ENCODE data around the gene PTGDR. TPM values are rescaled to one million over a fixed set of nuclear protein-coding genes. Genes with fewer than 3 reads are reported as not detected.
A peak's percentile ranks its signal among the peaks of the same experiment; 100 is the strongest.

The PTGDR gene
- total RNA-seq, 1 experiment from 2014 or later = not detected

DNA sequence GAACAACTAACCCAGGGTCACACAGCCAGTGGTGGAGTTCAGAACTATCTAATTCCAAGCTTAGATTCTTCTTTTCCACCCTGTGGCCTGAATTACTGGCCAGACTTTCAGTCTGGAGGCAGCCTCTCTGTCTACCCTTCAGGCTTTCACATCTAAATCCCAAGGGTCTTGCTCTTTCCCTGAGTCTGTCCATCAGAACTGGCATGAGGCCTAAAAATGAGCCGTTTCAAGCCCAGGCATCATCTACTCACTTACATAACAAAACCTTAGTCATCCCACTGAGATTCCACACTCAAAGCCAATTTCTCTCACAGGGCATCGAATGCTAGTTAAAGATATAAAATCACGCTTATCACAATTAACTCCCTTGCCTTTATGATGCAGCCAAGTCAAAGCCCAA lies 1.3 kb upstream of the PTGDR start:
- no peaks in the 10 kb centered on the region for H3K4me1 ChIP-seq (ENCODE audit: insufficient read depth, low read length)
- ATAC-seq (no peak), DNase-seq (no peak)
- ChIA-PET POLR2A (ENCODE audit: unreplicated experiment) (no interaction called here), CTCF (interaction anchor here (0.5 kb wide), 1 partner anchor 120 kb away, joined by 3 read pairs; no protein-coding TSS in a partner anchor)
- H3F3A ChIP-seq (ENCODE audit: low read length, unreplicated experiment) = no peaks in the 10 kb centered on the region
- no peak overlapping the region for H3K4me2 ChIP-seq (ENCODE audit: low read length)
- H3K36me3 ChIP-seq (ENCODE audit: low read depth, low read length) = no peaks in the 10 kb centered on the region
- no peak overlapping the region for H3K27ac ChIP-seq (ENCODE audit: low read length)
- H2AFZ ChIP-seq (ENCODE audit: low read length) = no peak overlapping the region
- H3K4me3 ChIP-seq (ENCODE audit: low read length) = no peak overlapping the region
- H3K9me2 ChIP-seq (replicated peaks; ENCODE audit: low read length) = no peaks in the 10 kb centered on the region
- H3K9me3 ChIP-seq (ENCODE audit: low read length) = no peaks in the 10 kb centered on the region
- no peaks in the 10 kb centered on the region for H4K20me1 ChIP-seq (ENCODE audit: low read length)
- H3K9ac ChIP-seq (ENCODE audit: low read length) = no peak overlapping the region
- H3K27me3 ChIP-seq (ENCODE audit: low read length) = peaks cover 25% of the 10 kb centered on the region
- TF ChIP-seq EZH2 (IDR thresholded peaks at IDR 0.05; ENCODE audit: low read length, unreplicated experiment) = no peak
- no peaks in the 10 kb centered on the region for H3K79me2 ChIP-seq (ENCODE audit: low read length)
- BruUV-seq (replicated peaks) = no TSS peak
- intact Hi-C loops (cut with micrococcal nuclease) = no loop called here

DNA sequence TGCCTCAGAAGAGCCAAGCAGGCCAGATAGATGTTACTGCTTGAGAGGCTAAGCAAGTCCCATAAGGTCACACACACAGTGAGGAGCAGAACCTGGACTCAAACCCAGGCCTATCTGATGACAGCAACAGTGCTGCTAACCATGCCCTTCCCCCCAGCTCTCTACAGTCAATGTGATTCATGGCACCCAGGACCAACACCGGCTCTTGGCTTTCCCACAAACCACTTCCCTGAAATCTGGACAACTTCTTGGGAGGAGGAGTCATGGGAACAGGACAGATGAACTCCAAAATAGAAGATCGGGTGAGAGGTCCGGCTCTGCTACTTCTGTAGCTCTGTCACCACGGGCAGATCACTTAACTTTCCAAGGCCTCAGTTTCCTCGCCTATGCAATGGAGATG lies 716 bp upstream of the PTGDR start:
- ChIA-PET POLR2A (ENCODE audit: unreplicated experiment) (no interaction called here), CTCF (no interaction called here)
- H3F3A ChIP-seq (ENCODE audit: low read length, unreplicated experiment) = no peaks in the 10 kb centered on the region
- no TSS peak for BruUV-seq (replicated peaks)
- ATAC-seq = no peak
- no peaks in the 10 kb centered on the region for H3K36me3 ChIP-seq (ENCODE audit: low read depth, low read length)
- no peak overlapping the region for H3K4me2 ChIP-seq (ENCODE audit: low read length)
- no peak for TF ChIP-seq EZH2 (IDR thresholded peaks at IDR 0.05; ENCODE audit: low read length, unreplicated experiment)
- TF ChIP-seq EZH2phosphoT487 (IDR thresholded peaks at IDR 0.05; ENCODE audit: borderline replicate concordance, low read length) = no peak
- TF ChIP-seq, protein P1, sequence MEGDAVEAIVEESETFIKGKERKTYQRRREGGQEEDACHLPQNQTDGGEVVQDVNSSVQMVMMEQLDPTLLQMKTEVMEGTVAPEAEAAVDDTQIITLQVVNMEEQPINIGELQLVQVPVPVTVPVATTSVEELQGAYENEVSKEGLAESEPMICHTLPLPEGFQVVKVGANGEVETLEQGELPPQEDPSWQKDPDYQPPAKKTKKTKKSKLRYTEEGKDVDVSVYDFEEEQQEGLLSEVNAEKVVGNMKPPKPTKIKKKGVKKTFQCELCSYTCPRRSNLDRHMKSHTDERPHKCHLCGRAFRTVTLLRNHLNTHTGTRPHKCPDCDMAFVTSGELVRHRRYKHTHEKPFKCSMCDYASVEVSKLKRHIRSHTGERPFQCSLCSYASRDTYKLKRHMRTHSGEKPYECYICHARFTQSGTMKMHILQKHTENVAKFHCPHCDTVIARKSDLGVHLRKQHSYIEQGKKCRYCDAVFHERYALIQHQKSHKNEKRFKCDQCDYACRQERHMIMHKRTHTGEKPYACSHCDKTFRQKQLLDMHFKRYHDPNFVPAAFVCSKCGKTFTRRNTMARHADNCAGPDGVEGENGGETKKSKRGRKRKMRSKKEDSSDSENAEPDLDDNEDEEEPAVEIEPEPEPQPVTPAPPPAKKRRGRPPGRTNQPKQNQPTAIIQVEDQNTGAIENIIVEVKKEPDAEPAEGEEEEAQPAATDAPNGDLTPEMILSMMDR (conservative IDR thresholded peaks at IDR 0.05; ENCODE audit: low read depth, low read length) = no peak
- intact Hi-C loops (cut with micrococcal nuclease) = no loop called here
- H3K9me3 ChIP-seq (ENCODE audit: low read length) = no peaks in the 10 kb centered on the region
- no peak overlapping the region for H3K4me3 ChIP-seq (ENCODE audit: low read length)
- H2AFZ ChIP-seq (ENCODE audit: low read length) = no peak overlapping the region
- no peak overlapping the region for H3K9ac ChIP-seq (ENCODE audit: low read length)
- H3K4me1 ChIP-seq (ENCODE audit: insufficient read depth, low read length) = no peaks in the 10 kb centered on the region
- DNase-seq = no peak
- no peaks in the 10 kb centered on the region for H4K20me1 ChIP-seq (ENCODE audit: low read length)
- H3K27ac ChIP-seq (ENCODE audit: low read length) = no peak overlapping the region
- no peaks in the 10 kb centered on the region for H3K79me2 ChIP-seq (ENCODE audit: low read length)
- no peaks in the 10 kb centered on the region for H3K9me2 ChIP-seq (replicated peaks; ENCODE audit: low read length)
- peaks cover 25% of the 10 kb centered on the region for H3K27me3 ChIP-seq (ENCODE audit: low read length)

DNA sequence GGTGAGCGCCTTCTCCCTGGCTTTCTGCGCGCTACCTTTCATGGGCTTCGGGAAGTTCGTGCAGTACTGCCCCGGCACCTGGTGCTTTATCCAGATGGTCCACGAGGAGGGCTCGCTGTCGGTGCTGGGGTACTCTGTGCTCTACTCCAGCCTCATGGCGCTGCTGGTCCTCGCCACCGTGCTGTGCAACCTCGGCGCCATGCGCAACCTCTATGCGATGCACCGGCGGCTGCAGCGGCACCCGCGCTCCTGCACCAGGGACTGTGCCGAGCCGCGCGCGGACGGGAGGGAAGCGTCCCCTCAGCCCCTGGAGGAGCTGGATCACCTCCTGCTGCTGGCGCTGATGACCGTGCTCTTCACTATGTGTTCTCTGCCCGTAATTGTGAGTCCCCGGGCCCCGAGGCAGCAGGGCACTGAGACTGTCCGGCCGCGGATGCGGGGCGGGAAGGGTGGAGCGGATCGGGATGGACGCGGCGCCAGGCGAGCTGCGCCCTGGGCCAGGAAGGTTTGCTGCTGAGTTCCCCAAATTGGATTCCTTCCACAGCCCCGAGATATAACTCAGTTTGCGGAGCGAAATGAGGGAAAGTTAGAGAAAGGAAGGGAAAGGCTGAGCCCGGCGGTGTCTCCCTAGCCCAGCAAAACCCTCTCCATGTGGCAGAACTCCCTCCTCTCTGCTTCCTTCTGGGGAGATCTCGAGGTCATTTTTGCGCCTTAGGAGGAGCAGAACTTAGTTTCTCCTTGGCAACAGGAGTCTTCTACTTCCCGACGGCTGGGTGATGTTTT lies 972 bp downstream of the PTGDR start:
- Histone ChIP-seq H3K36me3 (ENCODE audit: low read depth, low read length) (no peaks in the 10 kb centered on the region), H3K4me3 (ENCODE audit: low read length) (peak overlapping the region; percentile 36; the same call in 1 of the 2 replicates), H3K27me3 (ENCODE audit: low read length) (peaks cover 25% of the 10 kb centered on the region), H2AFZ (ENCODE audit: low read length) (no peak overlapping the region), H3K9me3 (ENCODE audit: low read length) (no peaks in the 10 kb centered on the region), H3K27ac (ENCODE audit: low read length) (no peak overlapping the region), H3F3A (ENCODE audit: low read length, unreplicated experiment) (no peaks in the 10 kb centered on the region), H3K79me2 (ENCODE audit: low read length) (no peaks in the 10 kb centered on the region), H3K9ac (ENCODE audit: low read length) (no peak overlapping the region), H4K20me1 (ENCODE audit: low read length) (no peaks in the 10 kb centered on the region), H3K9me2 (replicated peaks; ENCODE audit: low read length) (no peaks in the 10 kb centered on the region), H3K4me1 (ENCODE audit: insufficient read depth, low read length) (no peaks in the 10 kb centered on the region), H3K4me2 (ENCODE audit: low read length) (peak overlapping the region; percentile 38)
- ATAC-seq = 0 out of 2 replicates have a peak, but pooled peaks have one; percentile 17
- ChIA-PET POLR2A (ENCODE audit: unreplicated experiment) (interaction anchor here (0.6 kb wide), 1 partner anchor 156 kb away, joined by 35 read pairs; no protein-coding TSS in a partner anchor), CTCF (no interaction called here)
- intact Hi-C loops (cut with micrococcal nuclease) = no loop called here
- DNase-seq = no peak
- no TSS peak for BruUV-seq (replicated peaks)
- no peak; the same call in 1 of the 2 replicates for TF ChIP-seq EZH2phosphoT487 (IDR thresholded peaks at IDR 0.05; ENCODE audit: borderline replicate concordance, low read length)
- TF ChIP-seq, protein P1 (conservative IDR thresholded peaks at IDR 0.05; ENCODE audit: low read depth, low read length) = no peak
- peak; percentile 91 for TF ChIP-seq EZH2 (IDR thresholded peaks at IDR 0.05; ENCODE audit: low read length, unreplicated experiment)
